Activated CD4-positive, alpha-beta T cell treated with anti-CD3 and anti-CD28 coated beads, Interleukin-2, amount 50 U/mL, for 48 hours (primary cell): ENCODE measurements around the gene KLF6.

Experiments used
- DNase-seq, 2 experiments: peaks; one replicate each; pipeline ENCODE4 v3.0.0-alpha.2; 2020

Gene KLF6

GRCh38 chr10:3808689-3809199, 23.7 kb upstream of the KLF6 start:
- no peak for DNase-seq

DNA sequence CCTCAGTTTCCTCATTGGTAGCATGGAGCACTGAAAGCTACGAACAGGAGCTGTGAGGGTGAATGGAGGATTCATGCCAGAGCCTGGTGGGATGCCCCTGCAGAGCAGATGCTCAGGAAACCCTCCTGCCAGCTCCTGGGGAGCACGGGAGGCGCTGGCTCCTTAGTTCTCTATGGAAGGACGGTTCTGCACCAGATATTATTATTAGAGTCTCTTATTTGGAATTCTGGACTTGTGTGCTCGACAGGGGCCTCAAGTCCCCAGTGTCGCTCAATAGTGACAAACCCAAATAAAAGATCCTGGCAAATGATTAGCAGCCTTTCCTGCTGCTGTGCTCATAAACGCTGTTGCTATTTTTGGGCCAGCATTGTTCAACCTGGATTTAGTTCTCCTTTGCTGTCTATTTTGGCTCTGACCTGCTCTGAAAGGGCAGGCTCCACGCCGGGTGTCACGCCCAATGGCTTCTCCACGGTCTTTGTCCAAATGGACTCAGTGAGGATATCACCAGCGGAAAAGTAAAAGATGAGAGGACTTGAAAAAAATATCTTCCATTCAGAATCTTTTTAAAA, 23.0 kb upstream of the KLF6 start:
- no peak for DNase-seq

DNA sequence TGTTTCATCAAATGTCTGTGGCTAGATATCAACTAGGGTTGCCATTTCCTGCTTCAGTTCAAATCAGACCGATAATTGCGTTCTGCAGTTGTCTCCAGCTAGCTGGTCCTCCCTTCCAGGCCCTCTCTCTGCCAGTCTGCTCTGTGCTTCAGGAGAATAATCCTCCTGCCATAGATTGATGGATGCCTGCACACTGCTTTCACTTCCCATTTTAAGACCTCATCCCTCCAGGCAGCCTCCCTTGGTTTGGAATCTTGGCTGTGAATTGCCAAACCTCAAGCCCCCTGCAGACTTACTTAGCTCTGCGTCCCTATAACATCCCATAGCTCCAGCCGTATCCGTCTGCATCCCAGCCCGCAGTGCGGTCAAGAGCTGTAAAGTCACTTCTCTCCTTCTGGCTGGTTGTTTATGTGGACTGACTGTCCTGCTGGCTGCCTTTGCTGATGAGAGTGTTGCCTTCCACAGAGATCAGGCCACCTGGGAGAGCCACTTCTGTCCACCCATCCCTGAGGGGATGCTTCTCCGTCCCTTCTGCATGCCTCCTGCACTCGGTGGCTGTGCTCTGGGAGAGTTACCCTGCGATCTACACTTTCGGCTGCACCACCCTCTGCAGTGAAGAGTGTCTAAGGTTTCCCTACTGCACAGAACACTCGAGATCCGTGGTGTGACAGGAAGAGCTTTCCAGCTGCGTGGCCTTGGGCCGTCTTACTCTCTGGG, 22.4 kb upstream of the KLF6 start:
- DNase-seq, result no peak

DNA sequence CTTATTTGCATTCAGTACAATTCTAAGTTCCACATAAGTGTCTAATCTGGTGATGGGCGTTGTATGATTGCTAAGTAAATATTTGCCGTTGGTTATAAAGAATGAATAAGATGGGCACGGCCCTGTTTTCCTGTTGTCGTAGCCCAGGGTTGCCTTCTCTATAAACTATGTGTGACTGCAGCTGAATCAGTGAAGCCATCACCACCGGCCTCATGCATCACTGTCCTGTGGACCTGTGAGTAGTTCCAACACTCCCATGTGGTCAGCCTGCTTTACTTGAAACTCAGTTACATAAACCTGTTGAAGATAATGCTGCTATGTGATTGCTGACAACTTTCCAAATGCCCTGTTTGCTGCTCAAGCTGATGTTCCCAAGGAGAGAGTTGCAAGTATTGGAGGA, 21.6 kb upstream of the KLF6 start:
- peak in 1 of 2 experiments; percentile 38 for DNase-seq

DNA sequence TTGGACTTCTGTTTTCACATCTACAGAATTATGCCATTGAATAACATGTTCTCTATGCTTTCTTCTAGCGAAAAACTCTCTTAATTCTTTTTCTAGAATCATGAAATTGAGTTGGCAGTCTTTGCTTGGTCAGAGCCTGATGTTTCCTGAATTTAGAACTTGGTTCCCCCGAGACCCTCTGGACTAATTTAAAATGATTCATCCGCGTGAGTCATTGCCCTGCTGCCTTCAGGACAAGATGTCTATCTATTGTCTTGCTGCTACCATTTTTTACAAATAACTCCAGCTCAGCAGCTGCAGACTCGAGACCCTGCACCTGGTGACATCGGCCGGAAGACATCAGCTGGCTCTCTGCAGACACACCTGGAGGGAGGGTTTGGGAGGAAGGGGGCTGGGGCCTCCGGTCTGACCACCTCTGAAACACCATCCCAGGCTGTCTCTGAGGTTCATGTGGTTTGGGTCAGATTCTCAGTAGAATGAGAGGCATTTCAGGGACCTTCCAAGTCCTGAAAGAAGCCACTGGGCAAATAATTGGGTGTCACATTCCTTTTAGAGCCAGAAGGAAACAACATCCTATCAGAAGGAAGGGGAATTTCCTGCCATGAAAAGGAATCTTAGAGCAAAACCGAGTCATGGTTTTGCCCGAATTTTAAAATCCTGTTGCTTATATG, 20.9 kb upstream of the KLF6 start:
- peak in 1 of 2 experiments; percentile 44 for DNase-seq

- peak; percentile 45 to 58 for DNase-seq
These were observed 20.3 kb upstream of the KLF6 start for GRCh38 chr10:3805201-3805790.

- DNase-seq, result peak; percentile 64 to 76
These were observed 19.1 kb upstream of the KLF6 start for GRCh38 chr10:3803927-3804741.

- DNase-seq, result peak in 1 of 2 experiments; percentile 44
These were observed 18.4 kb upstream of the KLF6 start for GRCh38 chr10:3803295-3803926.

DNA sequence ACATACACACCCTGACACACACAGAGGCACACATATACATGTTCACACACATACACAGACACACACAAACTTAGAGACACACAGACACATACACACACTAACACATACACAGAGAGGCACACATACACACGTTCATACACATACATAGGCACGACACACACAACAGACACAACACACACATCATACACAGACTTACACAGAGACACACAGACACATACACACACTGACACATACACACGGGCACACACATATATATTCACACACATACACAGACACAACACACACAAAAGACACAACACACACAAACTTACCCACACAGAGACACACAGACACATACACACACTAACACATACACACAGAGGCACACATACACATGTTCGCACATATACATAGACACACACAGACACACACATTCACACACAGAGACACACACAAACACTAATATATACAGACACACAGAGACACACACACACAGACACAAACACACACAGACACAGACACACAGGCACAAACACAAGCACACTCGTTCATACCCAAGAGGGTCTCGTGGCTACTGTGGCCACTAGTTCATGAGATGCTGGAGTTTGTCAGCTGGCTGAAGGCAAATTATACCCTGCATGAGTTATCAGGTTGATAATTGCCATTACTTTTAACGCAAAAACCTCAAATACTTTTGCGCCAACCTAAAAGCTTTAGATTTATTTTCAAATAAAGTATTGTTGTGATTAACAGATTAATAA, 17.7 kb upstream of the KLF6 start:
- no peak for DNase-seq

DNA sequence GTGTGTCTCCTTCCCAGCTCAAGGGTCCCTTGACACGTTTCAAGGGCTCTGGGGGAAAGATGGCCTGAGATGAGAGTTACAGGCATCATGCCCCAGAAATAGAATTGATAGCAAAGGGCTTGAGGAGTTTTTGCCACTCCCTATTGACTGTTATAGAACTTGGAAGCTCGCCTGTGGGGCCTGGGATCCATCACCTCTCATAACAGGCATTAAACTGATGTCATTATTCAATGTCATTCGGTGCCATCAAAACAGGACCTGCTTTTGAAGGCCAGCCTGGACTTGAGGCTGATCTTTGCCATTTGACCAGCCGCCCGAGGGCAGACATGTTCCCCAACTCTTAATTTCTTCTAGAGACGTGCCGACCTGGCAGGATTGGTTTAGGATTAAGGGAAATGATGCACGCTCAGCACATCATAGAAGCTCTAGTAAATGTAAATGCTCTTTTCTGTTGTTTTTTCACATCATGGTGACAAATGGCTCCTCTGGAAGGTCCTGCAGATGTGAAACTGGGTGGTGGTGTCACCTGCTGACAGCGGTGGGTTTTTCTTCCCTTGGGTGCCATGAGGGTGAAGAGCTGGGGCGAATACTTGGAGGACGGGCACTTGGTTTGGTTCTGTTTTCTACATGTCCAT, 16.7 kb upstream of the KLF6 start:
- no peak for DNase-seq

DNA sequence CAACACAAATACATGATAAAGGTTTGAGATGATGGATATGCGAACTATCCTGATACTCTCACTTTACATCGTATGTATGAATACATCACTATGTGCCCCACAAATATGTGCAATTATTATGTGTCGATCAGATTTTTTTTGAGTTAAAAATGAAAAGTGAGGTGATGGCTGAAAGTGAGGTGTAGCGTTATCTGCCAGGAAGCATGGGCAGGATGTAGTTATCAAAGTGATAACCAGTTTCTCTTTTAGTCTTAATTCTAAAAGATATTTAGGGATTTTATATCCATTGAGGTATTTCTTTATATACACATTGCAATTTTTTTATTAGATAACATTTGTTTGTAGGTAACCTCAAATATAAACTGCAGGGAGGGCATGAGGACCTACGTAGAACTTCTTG, 15.6 kb upstream of the KLF6 start:
- DNase-seq, result no peak

- no peak for DNase-seq
These were observed 12.7 kb upstream of the KLF6 start for GRCh38 chr10:3797750-3798149.

- no peak for DNase-seq
These were observed 8.5 kb upstream of the KLF6 start for GRCh38 chr10:3793553-3793952.

- DNase-seq, result no peak
These were observed 7.8 kb upstream of the KLF6 start for GRCh38 chr10:3792710-3793219.

DNA sequence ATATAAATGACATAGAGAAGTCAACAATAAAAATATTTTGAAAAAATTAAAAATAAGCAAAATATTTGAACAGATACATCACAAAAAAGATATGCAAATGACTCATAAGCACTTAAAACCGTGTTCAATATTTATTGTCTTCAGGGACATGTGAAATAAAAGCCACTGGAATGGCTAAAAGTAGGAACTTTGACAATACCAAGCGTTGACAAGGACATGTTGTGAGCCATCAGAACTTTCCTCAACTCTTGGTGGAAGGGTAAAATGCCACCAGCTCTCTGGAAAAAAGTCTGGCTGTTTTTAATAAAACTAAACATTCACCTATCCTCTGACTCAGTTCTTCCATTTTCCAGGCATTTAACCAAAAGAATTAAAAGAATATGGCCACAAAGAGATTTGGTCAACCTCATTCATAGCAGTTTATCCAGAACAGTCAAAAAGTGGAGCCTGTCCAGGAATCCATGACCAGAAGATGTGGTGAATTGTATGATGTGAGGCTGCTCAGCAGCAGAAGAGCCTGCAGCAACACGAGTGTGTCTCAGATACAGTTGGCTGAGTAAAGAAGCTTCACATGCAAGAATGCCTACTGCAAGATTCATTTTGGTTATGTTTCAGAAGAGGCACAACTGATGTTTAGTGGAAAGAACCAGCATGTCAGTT, 7.1 kb upstream of the KLF6 start:
- no peak for DNase-seq

- no peak for DNase-seq
These were observed 5.8 kb upstream of the KLF6 start for GRCh38 chr10:3790858-3791257.

DNA sequence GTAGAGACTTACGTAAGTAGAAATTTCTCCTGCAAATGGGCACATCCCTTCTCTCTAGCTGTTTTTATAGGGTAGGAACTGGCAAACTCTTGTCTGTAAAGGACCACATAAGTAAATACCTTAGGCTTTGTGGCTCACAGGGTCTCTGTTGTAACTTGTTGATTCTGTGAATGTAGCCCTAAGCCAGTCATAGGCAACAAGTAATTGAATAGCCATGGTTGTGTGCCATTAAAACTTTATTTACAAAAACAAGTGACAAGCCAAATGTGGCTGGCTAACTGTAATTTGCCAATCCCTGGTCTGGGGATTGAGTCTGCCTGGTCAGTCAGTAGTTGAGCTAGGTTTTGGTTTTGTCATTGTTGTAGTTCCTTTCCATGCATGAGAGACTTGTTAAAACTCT, 5.3 kb upstream of the KLF6 start:
- no peak for DNase-seq

DNA sequence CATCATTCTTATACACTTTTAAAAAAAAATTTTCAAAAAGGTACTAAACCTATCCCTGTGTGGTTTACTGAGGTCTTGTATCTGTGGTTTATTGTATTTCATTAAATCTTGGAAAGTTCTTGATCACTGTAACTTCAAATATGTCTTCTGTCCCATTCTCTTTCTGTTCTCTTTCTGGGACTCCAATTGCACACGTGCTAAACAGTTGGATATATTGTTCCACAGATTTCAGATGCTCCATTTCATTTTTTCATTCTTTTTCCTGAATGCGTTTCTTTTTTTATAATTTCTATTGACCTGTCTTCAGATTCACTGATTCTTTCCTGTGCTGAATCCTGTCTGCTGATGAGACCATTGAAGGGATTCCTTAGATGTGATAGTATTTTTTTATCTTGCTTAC, 4.6 kb upstream of the KLF6 start:
- DNase-seq, result no peak

- DNase-seq, result no peak
These were observed 2.8 kb upstream of the KLF6 start for GRCh38 chr10:3787816-3788215.

DNA sequence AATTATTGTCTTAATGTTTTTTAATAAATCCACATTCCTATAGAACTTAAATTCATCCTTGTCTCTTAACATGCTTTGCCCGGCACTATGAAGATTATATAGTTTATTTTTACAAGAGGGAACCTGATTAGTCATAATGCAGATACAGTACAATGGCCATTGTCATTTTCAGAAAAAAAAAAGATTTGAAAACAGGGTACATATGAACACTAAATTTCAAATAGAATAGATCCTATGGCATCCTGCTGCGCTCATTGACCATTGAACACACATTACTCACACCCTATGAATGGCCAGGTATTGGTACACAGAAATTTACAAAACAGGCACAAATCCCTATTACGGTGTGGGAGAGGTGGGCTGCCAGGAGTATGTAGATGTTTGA, 2.0 kb upstream of the KLF6 start:
- no peak for DNase-seq
